Measurements from ENCODE around the gene HERC4.

DNA sequence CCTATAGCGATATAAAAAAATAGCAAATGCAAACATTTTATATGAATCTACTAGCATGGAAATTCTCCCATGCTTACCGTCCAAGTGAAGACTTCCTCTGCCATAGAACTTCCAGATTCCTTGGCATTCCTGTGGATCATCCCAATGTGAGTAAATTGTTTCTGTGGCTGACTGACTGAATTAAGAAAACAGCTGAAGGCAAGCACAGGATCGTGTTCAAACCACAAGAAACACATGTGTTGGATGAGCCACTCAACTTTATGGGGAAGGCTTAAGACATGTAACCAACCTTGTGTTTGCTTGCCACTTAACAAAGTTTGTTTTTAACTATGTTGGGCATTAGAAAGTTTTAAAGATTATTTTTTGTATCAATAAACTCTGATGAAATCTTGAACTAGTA is 31.6 kb upstream of the HERC4 start:
- TF ChIP-seq, protein P1, sequence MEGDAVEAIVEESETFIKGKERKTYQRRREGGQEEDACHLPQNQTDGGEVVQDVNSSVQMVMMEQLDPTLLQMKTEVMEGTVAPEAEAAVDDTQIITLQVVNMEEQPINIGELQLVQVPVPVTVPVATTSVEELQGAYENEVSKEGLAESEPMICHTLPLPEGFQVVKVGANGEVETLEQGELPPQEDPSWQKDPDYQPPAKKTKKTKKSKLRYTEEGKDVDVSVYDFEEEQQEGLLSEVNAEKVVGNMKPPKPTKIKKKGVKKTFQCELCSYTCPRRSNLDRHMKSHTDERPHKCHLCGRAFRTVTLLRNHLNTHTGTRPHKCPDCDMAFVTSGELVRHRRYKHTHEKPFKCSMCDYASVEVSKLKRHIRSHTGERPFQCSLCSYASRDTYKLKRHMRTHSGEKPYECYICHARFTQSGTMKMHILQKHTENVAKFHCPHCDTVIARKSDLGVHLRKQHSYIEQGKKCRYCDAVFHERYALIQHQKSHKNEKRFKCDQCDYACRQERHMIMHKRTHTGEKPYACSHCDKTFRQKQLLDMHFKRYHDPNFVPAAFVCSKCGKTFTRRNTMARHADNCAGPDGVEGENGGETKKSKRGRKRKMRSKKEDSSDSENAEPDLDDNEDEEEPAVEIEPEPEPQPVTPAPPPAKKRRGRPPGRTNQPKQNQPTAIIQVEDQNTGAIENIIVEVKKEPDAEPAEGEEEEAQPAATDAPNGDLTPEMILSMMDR (IDR thresholded peaks at IDR 0.05), result no peak
- TF ChIP-seq POLR2A (IDR thresholded peaks at IDR 0.05), result no peak
